ENCODE data around the gene NFE2L1.

The NFE2L1 gene

DNA sequence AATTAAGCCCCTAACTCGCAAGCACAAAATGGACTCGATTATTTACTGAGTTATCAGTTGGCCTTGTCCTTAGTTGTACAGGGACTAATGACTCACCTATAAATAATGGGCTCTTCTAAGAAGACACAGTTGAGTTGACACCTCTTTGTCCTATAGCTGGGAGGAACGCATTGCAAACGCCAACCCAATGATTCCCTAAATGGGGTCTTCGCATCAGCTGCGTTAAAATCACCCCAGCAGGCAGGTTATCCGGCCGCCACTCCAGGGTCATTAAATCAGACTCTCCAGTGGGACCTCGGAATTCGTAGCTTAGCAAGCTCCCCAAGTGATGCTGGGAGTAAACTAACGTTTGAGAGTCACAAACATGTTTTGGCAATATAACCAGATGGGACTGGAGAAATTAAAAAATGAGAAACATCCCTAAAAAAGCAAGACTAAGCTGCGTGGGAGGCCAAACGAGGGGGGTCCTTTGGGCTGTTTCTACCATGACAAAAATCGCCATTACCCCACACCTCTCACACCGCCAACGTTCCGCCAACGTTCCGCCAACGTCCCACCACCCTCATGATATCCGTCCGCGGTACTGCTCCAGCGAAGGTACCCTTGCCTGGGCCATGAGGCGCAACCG lies 932 bp upstream of the NFE2L1 start:
- DNase-seq: no peak
- Histone ChIP-seq H3K4me3 (ENCODE audit: low read depth, low read length) (peak overlapping the region; percentile 57), H3K27ac (peak overlapping the region; percentile 98), H3K36me3 (peaks cover 27% of the 10 kb centered on the region), H3K9me3 (ENCODE audit: severe bottlenecking) (no peaks in the 10 kb centered on the region), H3K27me3 (ENCODE audit: insufficient read depth, low read depth, severe bottlenecking) (no peaks in the 10 kb centered on the region)
- TF ChIP-seq, protein P1, sequence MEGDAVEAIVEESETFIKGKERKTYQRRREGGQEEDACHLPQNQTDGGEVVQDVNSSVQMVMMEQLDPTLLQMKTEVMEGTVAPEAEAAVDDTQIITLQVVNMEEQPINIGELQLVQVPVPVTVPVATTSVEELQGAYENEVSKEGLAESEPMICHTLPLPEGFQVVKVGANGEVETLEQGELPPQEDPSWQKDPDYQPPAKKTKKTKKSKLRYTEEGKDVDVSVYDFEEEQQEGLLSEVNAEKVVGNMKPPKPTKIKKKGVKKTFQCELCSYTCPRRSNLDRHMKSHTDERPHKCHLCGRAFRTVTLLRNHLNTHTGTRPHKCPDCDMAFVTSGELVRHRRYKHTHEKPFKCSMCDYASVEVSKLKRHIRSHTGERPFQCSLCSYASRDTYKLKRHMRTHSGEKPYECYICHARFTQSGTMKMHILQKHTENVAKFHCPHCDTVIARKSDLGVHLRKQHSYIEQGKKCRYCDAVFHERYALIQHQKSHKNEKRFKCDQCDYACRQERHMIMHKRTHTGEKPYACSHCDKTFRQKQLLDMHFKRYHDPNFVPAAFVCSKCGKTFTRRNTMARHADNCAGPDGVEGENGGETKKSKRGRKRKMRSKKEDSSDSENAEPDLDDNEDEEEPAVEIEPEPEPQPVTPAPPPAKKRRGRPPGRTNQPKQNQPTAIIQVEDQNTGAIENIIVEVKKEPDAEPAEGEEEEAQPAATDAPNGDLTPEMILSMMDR (IDR thresholded peaks at IDR 0.05; ENCODE audit: low read depth, low read length): no peak

DNA sequence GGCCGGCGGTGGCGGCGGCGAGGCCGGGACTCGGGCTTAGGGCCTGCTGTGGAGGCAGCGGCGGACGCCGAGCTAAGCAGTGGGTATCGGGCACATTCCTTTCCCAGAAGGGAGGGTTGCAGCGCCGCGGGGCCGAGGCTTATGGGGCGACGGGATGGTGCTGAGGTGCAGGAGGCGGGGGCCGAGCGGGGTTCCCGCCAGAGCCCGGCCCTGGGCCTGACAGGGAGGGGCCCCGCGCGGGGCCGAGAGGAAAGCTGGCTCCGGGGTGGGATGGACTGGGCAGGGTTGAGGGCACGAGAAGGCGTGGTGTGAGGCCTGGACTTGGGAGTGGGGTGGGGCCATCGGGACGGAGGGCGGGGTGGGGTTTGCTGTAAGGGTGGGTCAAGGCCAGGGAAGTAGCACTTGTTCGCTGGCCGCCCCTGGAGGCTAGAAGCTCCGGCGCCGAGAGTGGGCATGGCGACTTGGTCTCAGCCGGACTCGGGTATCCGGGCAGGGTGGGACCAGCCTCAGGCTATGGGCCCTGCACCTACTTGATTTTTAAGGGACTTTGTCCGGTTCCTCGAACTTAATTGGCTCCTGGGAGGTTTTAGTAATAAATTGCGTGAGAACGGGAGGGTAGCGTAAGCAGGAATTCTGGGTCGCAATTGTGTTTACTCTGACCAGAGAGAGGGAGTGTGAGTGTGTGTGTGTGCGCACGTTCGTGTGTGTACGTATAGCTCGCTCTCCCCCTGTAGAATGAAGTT lies 396 bp downstream of the NFE2L1 start:
- peak overlapping the region; percentile 86 for H3K4me3 ChIP-seq (ENCODE audit: low read depth, low read length)
- H3K36me3 ChIP-seq: peaks cover 40% of the 10 kb centered on the region
- peak overlapping the region; percentile 98 for H3K27ac ChIP-seq
- no peaks in the 10 kb centered on the region for H3K27me3 ChIP-seq (ENCODE audit: insufficient read depth, low read depth, severe bottlenecking)
- DNase-seq: peak; percentile 97
- no peaks in the 10 kb centered on the region for H3K9me3 ChIP-seq (ENCODE audit: severe bottlenecking)
- TF ChIP-seq, protein P1 (IDR thresholded peaks at IDR 0.05; ENCODE audit: low read depth, low read length): no peak

DNA sequence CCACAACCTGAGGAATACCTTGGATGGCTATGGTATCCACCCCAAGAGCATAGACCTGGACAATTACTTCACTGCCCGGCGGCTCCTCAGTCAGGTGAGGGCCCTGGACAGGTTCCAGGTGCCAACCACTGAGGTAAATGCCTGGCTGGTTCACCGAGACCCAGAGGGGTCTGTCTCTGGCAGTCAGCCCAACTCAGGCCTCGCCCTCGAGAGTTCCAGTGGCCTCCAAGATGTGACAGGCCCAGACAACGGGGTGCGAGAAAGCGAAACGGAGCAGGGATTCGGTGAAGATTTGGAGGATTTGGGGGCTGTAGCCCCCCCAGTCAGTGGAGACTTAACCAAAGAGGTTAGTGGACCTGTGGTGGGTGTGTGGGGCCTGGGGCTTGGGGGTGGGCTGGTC lies 3.1 kb downstream of the NFE2L1 start:
- Histone ChIP-seq H3K27me3 (ENCODE audit: insufficient read depth, low read depth, severe bottlenecking) (no peaks in the 10 kb centered on the region), H3K36me3 (peaks cover 65% of the 10 kb centered on the region), H3K27ac (no peak overlapping the region), H3K4me3 (ENCODE audit: low read depth, low read length) (no peak overlapping the region), H3K9me3 (ENCODE audit: severe bottlenecking) (no peaks in the 10 kb centered on the region)
- DNase-seq: no peak
- TF ChIP-seq, protein P1 (IDR thresholded peaks at IDR 0.05; ENCODE audit: low read depth, low read length): no peak

DNA sequence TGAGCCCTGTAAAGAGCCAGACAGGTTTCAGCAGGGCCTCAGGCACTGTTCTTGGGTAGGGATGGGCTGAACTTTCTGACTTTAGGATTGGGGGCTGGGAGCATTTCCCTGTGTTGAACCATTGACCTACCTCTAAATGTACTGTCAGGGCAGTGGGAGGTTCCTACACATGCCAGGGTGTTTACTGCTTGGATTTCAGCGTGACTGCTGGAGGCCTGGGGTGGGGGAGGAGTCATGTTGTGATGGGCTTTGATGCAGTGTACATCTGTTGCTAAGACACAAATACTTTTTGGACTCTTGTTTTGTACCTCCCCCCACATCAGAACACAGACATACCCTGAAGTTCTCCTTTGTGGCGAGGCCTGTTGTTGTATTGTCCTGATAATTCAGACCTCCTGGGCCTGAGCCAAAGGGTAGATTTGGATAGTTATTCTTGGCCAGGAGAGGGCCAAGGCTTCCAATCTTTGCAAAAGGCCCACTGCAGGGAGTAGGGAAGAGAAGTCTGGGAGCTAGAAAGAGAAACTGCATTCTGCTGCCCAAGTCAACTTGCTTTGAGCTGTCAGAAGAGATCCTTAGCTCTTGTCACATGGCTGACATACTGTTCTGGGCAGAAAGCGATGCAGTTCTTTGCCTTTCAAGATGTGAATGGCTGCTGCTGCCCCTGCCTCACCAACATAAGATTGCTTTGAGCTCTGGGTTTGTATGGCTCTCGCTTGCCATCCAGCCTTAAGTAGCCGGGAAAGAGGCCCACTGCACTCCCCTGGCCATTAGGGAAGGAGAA lies 3.7 kb downstream of the NFE2L1 start:
- DNase-seq: no peak
- TF ChIP-seq, protein P1 (IDR thresholded peaks at IDR 0.05; ENCODE audit: low read depth, low read length): no peak
- Histone ChIP-seq H3K27me3 (ENCODE audit: insufficient read depth, low read depth, severe bottlenecking) (no peaks in the 10 kb centered on the region), H3K4me3 (ENCODE audit: low read depth, low read length) (no peak overlapping the region), H3K36me3 (peaks cover 71% of the 10 kb centered on the region), H3K9me3 (ENCODE audit: severe bottlenecking) (no peaks in the 10 kb centered on the region), H3K27ac (no peak overlapping the region)

DNA sequence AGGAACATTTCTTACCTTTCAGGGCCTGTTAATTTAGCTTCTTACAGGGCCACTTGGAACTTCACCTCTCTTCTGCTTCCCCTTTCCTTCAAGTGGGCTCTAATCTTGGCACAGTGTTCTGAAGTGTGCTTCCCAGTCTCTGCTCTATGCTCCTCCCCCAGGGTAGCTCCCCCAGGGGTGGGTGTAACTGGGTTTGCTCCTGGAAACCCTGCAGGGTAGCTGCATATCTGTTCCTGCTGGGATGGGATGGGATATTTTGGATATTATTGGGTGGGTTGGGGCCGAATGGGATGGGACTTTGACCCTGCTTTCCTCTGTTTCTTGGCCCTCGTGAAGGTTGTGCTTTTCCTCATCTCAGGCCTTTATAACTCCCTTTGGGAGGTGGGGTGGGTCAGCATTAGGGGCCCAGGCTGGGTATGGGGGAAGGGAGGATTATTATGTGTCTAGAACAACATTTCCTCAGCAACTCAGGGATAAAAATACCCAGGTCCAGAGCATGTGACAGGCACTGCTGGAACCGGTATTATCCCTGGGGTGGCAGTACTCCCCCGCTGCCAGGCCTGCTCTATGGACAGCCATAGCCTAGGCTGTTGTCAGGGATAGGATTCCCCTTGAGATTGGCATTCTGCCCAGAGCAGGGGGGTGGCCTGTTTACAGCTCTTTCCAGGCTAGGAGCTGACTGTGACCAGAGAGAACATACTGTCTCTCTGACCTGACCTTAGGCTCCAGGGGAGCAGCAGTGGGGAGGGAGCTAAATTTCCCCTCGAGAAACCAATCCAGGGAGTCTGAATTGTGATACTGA lies 5.0 kb downstream of the NFE2L1 start:
- H3K27ac ChIP-seq: peak overlapping the region; percentile 43
- no peak overlapping the region for H3K4me3 ChIP-seq (ENCODE audit: low read depth, low read length)
- peak; percentile 54 for DNase-seq
- peaks cover 83% of the 10 kb centered on the region for H3K36me3 ChIP-seq
- TF ChIP-seq, protein P1 (IDR thresholded peaks at IDR 0.05; ENCODE audit: low read depth, low read length): no peak
- no peaks in the 10 kb centered on the region for H3K9me3 ChIP-seq (ENCODE audit: severe bottlenecking)
- H3K27me3 ChIP-seq (ENCODE audit: insufficient read depth, low read depth, severe bottlenecking): no peaks in the 10 kb centered on the region

All from WERI-Rb-1 (cell line).